Measurements from ENCODE around the gene SMIM32. TPM values are rescaled to one million over a fixed set of nuclear protein-coding genes. Genes with fewer than 3 reads are reported as not detected.

SMIM32 gene
- total and polyA plus RNA-seq, 2 of the 4 experiments (the other 2 are of a cell fraction): not detected

GRCh38 chr5:136208916-136209315, 16.0 kb upstream of the SMIM32 start:
- Histone ChIP-seq H3K4me3 (ENCODE audit: insufficient read depth, low read depth, low read length) (no peak overlapping the region), H3K36me3 (ENCODE audit: control insufficient read depth, insufficient read depth, low read length) (no peaks in the 10 kb centered on the region), H2BK5ac (ENCODE audit: low read depth, low read length, poor library complexity, severe bottlenecking) (no peak overlapping the region), H3K79me1 (ENCODE audit: low read depth in 1 of 2, low read length in 2 of 2) (no peaks in the 10 kb centered on the region), H3K4me1 (ENCODE audit: control insufficient read depth, insufficient read depth, low read length) (no peaks in the 10 kb centered on the region), H4K20me1 (ENCODE audit: insufficient read depth, low read length) (peaks cover 3% of the 10 kb centered on the region; the same call in 1 of the 2 replicates), H2AFZ (replicated peaks; ENCODE audit: low read length, poor library complexity) (no peak overlapping the region), H4K8ac (ENCODE audit: low read depth in 2 of 2, low read length in 2 of 2) (no peak overlapping the region), H3K14ac (replicated peaks; ENCODE audit: low read depth, low read length) (no peak overlapping the region), H3K56ac (ENCODE audit: extremely low read depth, insufficient read depth, low read length) (no peak overlapping the region), H3K23ac (ENCODE audit: low read depth, low read length) (no peak overlapping the region), H3K9me1 (ENCODE audit: insufficient read depth, low read length) (no peaks in the 10 kb centered on the region), H3K18ac (ENCODE audit: low read depth, low read length) (no peak overlapping the region), H3K27me3 (ENCODE audit: control insufficient read depth, insufficient read depth, low read length) (peaks cover 33% of the 10 kb centered on the region), H3K4ac (ENCODE audit: low read depth, low read length) (no peak overlapping the region), H2AK9ac (replicated peaks; ENCODE audit: low read depth, low read length, poor library complexity) (no peak overlapping the region), H2BK120ac (ENCODE audit: low read depth, low read length) (no peak overlapping the region), H2BK20ac (ENCODE audit: low read depth, low read length) (no peak overlapping the region), H4K91ac (ENCODE audit: insufficient read depth, low read depth, low read length) (no peak overlapping the region), H2AK5ac (ENCODE audit: low read depth, low read length) (no peak overlapping the region), H3K27ac (ENCODE audit: insufficient read depth, low read length) (no peak overlapping the region), H2BK15ac (ENCODE audit: low read depth, low read length) (no peak overlapping the region), H3K4me2 (ENCODE audit: low read depth, low read length) (no peak overlapping the region), H3K9me3 (ENCODE audit: control insufficient read depth, insufficient read depth, low read length) (no peaks in the 10 kb centered on the region; the same call in 1 of the 2 replicates), H4K5ac (ENCODE audit: low read depth, low read length) (no peak overlapping the region), H3K9ac (ENCODE audit: low read depth, low read length) (no peak overlapping the region)
- ChIA-PET CTCF (no interaction called here), POLR2A (ENCODE audit: unreplicated experiment) (no interaction called here)
- intact Hi-C loops (cut with micrococcal nuclease): no loop called here
- no peak for TF ChIP-seq ELK1 (IDR thresholded peaks at IDR 0.05; ENCODE audit: borderline replicate concordance, low read depth, low read length)
- TF ChIP-seq MXI1 (IDR thresholded peaks at IDR 0.05; ENCODE audit: borderline replicate concordance, low read depth, low read length): no peak
- no peak for TF ChIP-seq CEBPB (IDR thresholded peaks at IDR 0.05; ENCODE audit: low read depth, low read length)
- no peak for TF ChIP-seq MAFK (IDR thresholded peaks at IDR 0.05; ENCODE audit: low read depth, low read length)
- TF ChIP-seq RAD21 (IDR thresholded peaks at IDR 0.05; ENCODE audit: low read length): no peak
- TF ChIP-seq SMC3 (IDR thresholded peaks at IDR 0.05; ENCODE audit: low read depth, low read length): no peak
- no peak for TF ChIP-seq BHLHE40 (IDR thresholded peaks at IDR 0.05; ENCODE audit: low read depth, low read length)
- WGBS, 2 experiments (ENCODE audit: extremely low coverage in 2 of 2, insufficient read length in 1 of 2): 70% methylated on average over 2 of the region's 3 CpGs; no CpG with 5 or more reads in 1 of the 2 experiments
- DNase-seq (no peak), ATAC-seq (ENCODE audit: low read depth) (no peak)
- dilution Hi-C loops (cut with HindIII; ENCODE audit: low sequenced_read_pairs, unreplicated experiment): no loop called here
- no TSS peak for BruUV-seq (replicated peaks)
- in situ Hi-C loops (cut with MboI; ENCODE audit: low sequenced_read_pairs): loop anchor here (25.0 kb wide), 1 partner anchor 647 kb away; no protein-coding TSS in a partner anchor

Measured in IMR-90 (cell line).